Calu3 (cell line): ENCODE measurements around the gene LRRK1. TPM values are rescaled to one million over a fixed set of nuclear protein-coding genes. Genes with fewer than 3 reads are reported as not detected.

Experiments used
- BruUV-seq: library from RNA; stranded (reverse); fragments of 400-500 nt; replicated peaks from 2 replicates; lab custom pipeline; 2021; lab: Mats Ljungman, UMichigan
- CTCF ChIA-PET: fragments of 300-600 bp; sonication (Branson Sonifier 250); formaldehyde crosslinking; loops from one replicate; lab custom pipeline; 2022; ENCODE audit warnings: antibody characterized with exemption; lab: Charles Lee
- DNase-seq: peaks from one replicate; pipeline ENCODE4 v3.0.0; 2022
- H3K27ac Mint-ChIP-seq: one replicate; pipeline ENCODE4 v1.8.0; 2022; ENCODE audit warnings: mixed read lengths; ENCODE audit not compliant: unreplicated experiment
- H3K27me3 Mint-ChIP-seq: one replicate; pipeline ENCODE4 v1.8.0; 2022; ENCODE audit warnings: mixed read lengths; ENCODE audit not compliant: unreplicated experiment
- H3K36me3 Mint-ChIP-seq: one replicate; pipeline ENCODE4 v1.8.0; 2022; ENCODE audit warnings: mild to moderate bottlenecking, moderate library complexity, mixed read lengths; ENCODE audit not compliant: insufficient read depth, unreplicated experiment
- H3K4me1 Mint-ChIP-seq: one replicate; pipeline ENCODE4 v1.8.0; 2022; ENCODE audit warnings: mild to moderate bottlenecking, low read depth, mixed read lengths; ENCODE audit not compliant: unreplicated experiment
- H3K4me3 Mint-ChIP-seq: one replicate; pipeline ENCODE4 v1.8.0; 2022; ENCODE audit warnings: mild to moderate bottlenecking, low read depth, moderate library complexity, mixed read lengths; ENCODE audit not compliant: unreplicated experiment
- H3K9me3 Mint-ChIP-seq: one replicate; pipeline ENCODE4 v1.8.0; 2022; ENCODE audit warnings: low read depth, mixed read lengths; ENCODE audit not compliant: unreplicated experiment
- intact Hi-C: fragments of 100-400 bp; cut with micrococcal nuclease; formaldehyde crosslinking; loops from one replicate; pipeline ENCODE4 v1.10.0; 2022; ENCODE audit not compliant: unreplicated experiment
- total RNA-seq: library from RNA; stranded (reverse); gene quantifications from 2 replicates; pipeline ENCODE4 v1.2.3, GENCODE V29; 2022
- TF ChIP-seq, protein P1 (sequence below): fragments of 200-600 bp; IDR thresholded peaks from one replicate; pipeline ENCODE4 v1.8.0; 2022; ENCODE audit warnings: antibody characterized with exemption; ENCODE audit not compliant: unreplicated experiment

The LRRK1 gene
- total RNA-seq, 1 experiment from 2014 or later, result 21.3 TPM

DNA sequence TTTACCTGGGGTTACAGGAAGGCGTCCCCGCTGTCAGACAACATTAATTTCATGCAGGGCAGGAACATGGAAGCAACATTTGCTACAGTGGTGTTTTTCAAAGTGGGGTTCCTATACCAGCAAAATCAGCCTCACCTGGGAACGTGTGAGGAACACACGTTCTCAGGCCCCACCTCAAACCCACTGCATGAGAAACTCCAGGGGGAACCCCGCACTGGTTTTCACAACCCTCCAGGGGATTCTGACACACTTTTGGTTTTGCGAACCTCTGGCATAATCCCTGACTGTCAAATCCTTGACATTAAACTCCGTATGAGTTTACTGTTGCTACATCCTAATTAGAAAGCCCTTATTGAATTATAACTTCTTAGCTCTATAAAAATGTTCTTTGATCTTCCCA lies 127.7 kb downstream of the LRRK1 start:
- Mint-ChIP-seq H3K4me1 (no peaks in the 10 kb centered on the region), H3K36me3 (peaks cover 5% of the 10 kb centered on the region), H3K27ac (no peak overlapping the region), H3K27me3 (no peaks in the 10 kb centered on the region), H3K9me3 (no peaks in the 10 kb centered on the region), H3K4me3 (no peak overlapping the region)
- CTCF ChIA-PET, result no interaction called here
- BruUV-seq, result no TSS peak
- TF ChIP-seq, protein P1, sequence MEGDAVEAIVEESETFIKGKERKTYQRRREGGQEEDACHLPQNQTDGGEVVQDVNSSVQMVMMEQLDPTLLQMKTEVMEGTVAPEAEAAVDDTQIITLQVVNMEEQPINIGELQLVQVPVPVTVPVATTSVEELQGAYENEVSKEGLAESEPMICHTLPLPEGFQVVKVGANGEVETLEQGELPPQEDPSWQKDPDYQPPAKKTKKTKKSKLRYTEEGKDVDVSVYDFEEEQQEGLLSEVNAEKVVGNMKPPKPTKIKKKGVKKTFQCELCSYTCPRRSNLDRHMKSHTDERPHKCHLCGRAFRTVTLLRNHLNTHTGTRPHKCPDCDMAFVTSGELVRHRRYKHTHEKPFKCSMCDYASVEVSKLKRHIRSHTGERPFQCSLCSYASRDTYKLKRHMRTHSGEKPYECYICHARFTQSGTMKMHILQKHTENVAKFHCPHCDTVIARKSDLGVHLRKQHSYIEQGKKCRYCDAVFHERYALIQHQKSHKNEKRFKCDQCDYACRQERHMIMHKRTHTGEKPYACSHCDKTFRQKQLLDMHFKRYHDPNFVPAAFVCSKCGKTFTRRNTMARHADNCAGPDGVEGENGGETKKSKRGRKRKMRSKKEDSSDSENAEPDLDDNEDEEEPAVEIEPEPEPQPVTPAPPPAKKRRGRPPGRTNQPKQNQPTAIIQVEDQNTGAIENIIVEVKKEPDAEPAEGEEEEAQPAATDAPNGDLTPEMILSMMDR, result no peak
- no peak for DNase-seq
- intact Hi-C loops, result no loop called here

DNA sequence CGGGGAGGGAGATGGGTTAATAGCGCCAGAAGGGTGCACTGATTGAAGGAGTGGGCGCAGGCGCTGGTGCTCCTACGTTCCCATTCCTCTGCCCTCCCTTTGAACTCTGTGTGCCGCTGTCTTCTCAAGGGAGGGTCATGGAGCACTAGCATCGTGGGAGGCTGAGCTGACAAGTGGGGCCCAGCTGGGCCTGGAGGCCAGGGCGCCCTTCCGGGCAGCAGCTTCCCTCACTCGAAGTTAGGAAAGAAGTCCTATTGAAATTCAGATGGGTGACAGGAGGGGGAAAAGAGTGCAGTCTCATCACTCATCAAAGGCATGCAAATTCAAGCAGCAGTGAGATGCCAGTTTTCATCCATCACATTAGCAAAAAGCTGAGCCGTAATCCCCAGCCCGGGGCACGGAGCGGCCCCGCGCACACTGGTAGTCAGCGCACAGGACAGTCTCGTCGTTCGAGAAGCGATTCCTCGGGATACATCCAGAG lies 128.2 kb downstream of the LRRK1 start:
- Mint-ChIP-seq H3K27me3 (no peaks in the 10 kb centered on the region), H3K27ac (no peak overlapping the region)

DNA sequence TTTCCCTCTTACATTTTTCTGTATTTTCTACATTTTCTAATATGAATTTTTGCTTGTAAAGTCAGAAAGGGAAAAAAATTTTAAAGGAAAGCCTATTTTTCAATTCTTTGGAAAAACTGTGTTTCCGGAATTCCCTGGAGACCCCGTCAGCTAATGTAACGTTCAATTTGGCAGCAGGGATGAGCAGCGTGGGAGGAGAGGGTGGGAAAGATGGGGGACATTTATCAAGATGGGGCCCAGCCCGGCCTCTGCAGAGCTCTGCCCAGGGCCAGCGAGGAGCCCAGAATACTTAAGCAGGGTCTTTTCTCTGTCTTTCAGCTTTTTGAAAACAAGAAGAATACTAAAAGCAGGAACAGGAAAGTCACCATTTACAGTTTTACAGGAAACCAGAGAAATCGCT lies 129.0 kb downstream of the LRRK1 start:
- CTCF ChIA-PET, result interaction anchor here (0.6 to 0.7 kb wide), 2 partner anchors 13 to 84 kb away, joined by 4 to 5 read pairs; no protein-coding TSS in a partner anchor
- no peak for DNase-seq
- Mint-ChIP-seq H3K27ac (no peak overlapping the region), H3K4me1 (no peaks in the 10 kb centered on the region), H3K9me3 (no peaks in the 10 kb centered on the region), H3K4me3 (no peak overlapping the region), H3K27me3 (no peaks in the 10 kb centered on the region), H3K36me3 (peaks cover 5% of the 10 kb centered on the region)
- TF ChIP-seq, protein P1, result no peak
- BruUV-seq, result no TSS peak
- intact Hi-C loops, result no loop called here

More for the DNA sequence above, 128.2 kb downstream of the LRRK1 start:
- TF ChIP-seq, protein P1, result no peak
- H3K4me1 Mint-ChIP-seq, result no peaks in the 10 kb centered on the region
- CTCF ChIA-PET, result interaction anchor here (0.6 to 0.7 kb wide), 2 partner anchors 14 to 85 kb away, joined by 4 to 5 read pairs; no protein-coding TSS in a partner anchor
- intact Hi-C loops, result no loop called here
- no peak overlapping the region for H3K4me3 Mint-ChIP-seq
- DNase-seq, result no peak
- peaks cover 5% of the 10 kb centered on the region for H3K36me3 Mint-ChIP-seq
- H3K9me3 Mint-ChIP-seq, result no peaks in the 10 kb centered on the region
- no TSS peak for BruUV-seq

DNA sequence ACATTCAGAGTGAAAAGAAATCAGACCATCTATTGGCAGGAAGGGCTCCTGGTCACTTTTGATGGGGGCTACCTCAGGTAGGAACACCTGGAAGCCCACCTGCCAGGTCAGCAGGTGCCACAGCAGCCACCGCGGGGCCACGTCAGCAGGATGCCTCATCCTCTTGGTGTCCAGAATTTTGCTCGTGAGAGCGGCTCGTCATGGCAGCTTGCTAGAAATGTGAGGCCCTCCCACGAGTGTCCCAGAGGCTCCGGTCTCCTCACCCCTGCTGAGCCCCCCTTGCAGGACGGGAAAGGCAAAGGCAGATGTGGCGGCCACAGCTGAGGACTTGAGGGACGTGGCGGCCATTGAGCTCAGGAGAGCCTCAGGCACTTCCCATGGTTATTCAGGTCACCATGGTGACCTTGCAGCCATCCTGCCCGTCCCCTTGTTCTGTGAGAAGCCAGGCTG lies 129.4 kb downstream of the LRRK1 start:
- TF ChIP-seq, protein P1, result no peak
- H3K9me3 Mint-ChIP-seq, result no peaks in the 10 kb centered on the region
- no peak overlapping the region for H3K27ac Mint-ChIP-seq
- DNase-seq, result no peak
- peaks cover 5% of the 10 kb centered on the region for H3K36me3 Mint-ChIP-seq
- CTCF ChIA-PET, result no interaction called here
- H3K4me1 Mint-ChIP-seq, result no peaks in the 10 kb centered on the region
- H3K27me3 Mint-ChIP-seq, result no peaks in the 10 kb centered on the region
- no peak overlapping the region for H3K4me3 Mint-ChIP-seq
- BruUV-seq, result no TSS peak
- intact Hi-C loops, result no loop called here
